ENCODE results near the gene MIA2. TPM values are rescaled to one million over a fixed set of nuclear protein-coding genes. Genes with fewer than 3 reads are reported as not detected.
A peak's percentile ranks its signal among the peaks of the same experiment; 100 is the strongest.

Gene MIA2
- total and polyA plus RNA-seq, 9 of the 15 experiments (the other 6 are each of a cell fraction or from before 2014, with no cell fraction given): 6.0 to 21.8 (median 12.8) TPM

GRCh38 chr14:39229222-39229543, 4.5 kb upstream of the MIA2 start (continued):
- TF ChIP-seq GTF3C2 (IDR thresholded peaks at IDR 0.05; ENCODE audit: borderline replicate concordance, extremely low read depth, insufficient read length) (no peak), NR3C1 (CRISPR knock-in tag; IDR thresholded peaks at IDR 0.05) (no peak)

- FAIRE-seq (no peak), ATAC-seq (peak; percentile 35), DNase-seq (ENCODE audit: extremely low read depth in 1 of 4, low spot score in 3 of 4) (peak; percentile 8 to 23 (median 11))
- Histone ChIP-seq H3K9me3 (replicated peaks; ENCODE audit: control insufficient read depth, insufficient read depth, low read depth, low read length) (no peaks in the 10 kb centered on the region), H3K27me3 (ENCODE audit: control insufficient read depth in 2 of 2, insufficient read depth in 2 of 2, low read length in 2 of 2) (no peaks in the 10 kb centered on the region), H3K27ac (ENCODE audit: extremely low read depth, low read depth, low read length) (0 out of 3 replicates have a peak overlapping the region, but pooled peaks have one; percentile 30), H3K4me2 (ENCODE audit: insufficient read depth, low read length) (no peak overlapping the region), H4K20me1 (replicated peaks; ENCODE audit: control insufficient read depth, insufficient read depth, low read length) (no peaks in the 10 kb centered on the region), H3K79me2 (ENCODE audit: control insufficient read depth, insufficient read depth, low read length) (no peaks in the 10 kb centered on the region), H3K4me3 (no peak overlapping the region), H2AFZ (ENCODE audit: low read depth, low read length) (peak overlapping the region; percentile 48), H3K9me1 (ENCODE audit: control insufficient read depth, insufficient read depth, low read length) (no peaks in the 10 kb centered on the region), H3K4me1 (replicated peaks in 1 of 2; ENCODE audit: control insufficient read depth in 2 of 2, insufficient read depth in 2 of 2, low read length in 2 of 2) (peaks cover 0 to 20% of the 10 kb centered on the region in 2 experiments; a peak in 3 of 5 replicates), H3K9ac (ENCODE audit: insufficient read depth in 1 of 2, low read depth in 2 of 2, low read length in 2 of 2) (no peak overlapping the region), H3K36me3 (ENCODE audit: control insufficient read depth, insufficient read depth, low read length) (no peaks in the 10 kb centered on the region)
- ChIA-PET POLR2A (no interaction called here), CTCF (ENCODE audit: low intra/inter-chr PET ratio) (no interaction called here)
- WGBS (ENCODE audit: insufficient coverage, low coverage, missing lambda C conversion rate): 5% methylated on average over 3 of the region's 3 CpGs
- BruUV-seq (replicated peaks): no TSS peak
- in situ Hi-C loops (cut with MboI) (no loop called here), intact Hi-C loops (cut with micrococcal nuclease) (loop anchor here (2.0 kb wide), 2 partner anchors 123 to 197 kb away; no protein-coding TSS in a partner anchor)
- peak; percentile 10; the same call in 1 of the 2 replicates for TF ChIP-seq NCOR1 (IDR thresholded peaks at IDR 0.05)
- TF ChIP-seq RCOR1 (IDR thresholded peaks at IDR 0.05; ENCODE audit: borderline replicate concordance in 1 of 2, low read depth in 2 of 2, low read length in 2 of 2): peak in 1 of 2 experiments; percentile 10; a peak in 1 of 4 replicates
- no peak for TF ChIP-seq RBM15 (IDR thresholded peaks at IDR 0.05; ENCODE audit: insufficient read depth, low read length)
- no peak for TF ChIP-seq MTA3 (IDR thresholded peaks at IDR 0.05; ENCODE audit: borderline replicate concordance)
- no peak for TF ChIP-seq FUS (optimal IDR thresholded peaks at IDR 0.05; ENCODE audit: low read depth, low read length)
- TF ChIP-seq ATF4 (CRISPR knock-in tag; IDR thresholded peaks at IDR 0.05): no peak
- TF ChIP-seq TSHZ1 (CRISPR knock-in tag; IDR thresholded peaks at IDR 0.05): no peak
- no peak for TF ChIP-seq HEY1 (CRISPR knock-in tag; IDR thresholded peaks at IDR 0.05; ENCODE audit: borderline replicate concordance)
- TF ChIP-seq TAL1 (IDR thresholded peaks at IDR 0.05): peak; percentile 30; the same call in 1 of the 2 replicates
- TF ChIP-seq TCFL5 (CRISPR knock-in tag; conservative IDR thresholded peaks at IDR 0.05): no peak
- TF ChIP-seq TEAD4 (IDR thresholded peaks at IDR 0.05; ENCODE audit: low read length): peak; percentile 50; the same call in 1 of the 2 replicates
- no peak for TF ChIP-seq TEAD4 (CRISPR knock-in tag; IDR thresholded peaks at IDR 0.05; ENCODE audit: borderline replicate concordance)
Observed at GRCh38 chr14:39229601-39230110, 4.1 kb upstream of the MIA2 start.
